ENCODE measurements around the gene SEC24D. TPM values are rescaled to one million over a fixed set of nuclear protein-coding genes. Genes with fewer than 3 reads are reported as not detected.
"Not testable (repeated sequence)": the region's sequence is repeated elsewhere in the genome, so short reads cannot be mapped to it uniquely, and the experiment has no call there.

The SEC24D gene
- total RNA-seq, 4 donors from 2014 or later = 47.4 to 54.9 (median 52.8) TPM

DNA sequence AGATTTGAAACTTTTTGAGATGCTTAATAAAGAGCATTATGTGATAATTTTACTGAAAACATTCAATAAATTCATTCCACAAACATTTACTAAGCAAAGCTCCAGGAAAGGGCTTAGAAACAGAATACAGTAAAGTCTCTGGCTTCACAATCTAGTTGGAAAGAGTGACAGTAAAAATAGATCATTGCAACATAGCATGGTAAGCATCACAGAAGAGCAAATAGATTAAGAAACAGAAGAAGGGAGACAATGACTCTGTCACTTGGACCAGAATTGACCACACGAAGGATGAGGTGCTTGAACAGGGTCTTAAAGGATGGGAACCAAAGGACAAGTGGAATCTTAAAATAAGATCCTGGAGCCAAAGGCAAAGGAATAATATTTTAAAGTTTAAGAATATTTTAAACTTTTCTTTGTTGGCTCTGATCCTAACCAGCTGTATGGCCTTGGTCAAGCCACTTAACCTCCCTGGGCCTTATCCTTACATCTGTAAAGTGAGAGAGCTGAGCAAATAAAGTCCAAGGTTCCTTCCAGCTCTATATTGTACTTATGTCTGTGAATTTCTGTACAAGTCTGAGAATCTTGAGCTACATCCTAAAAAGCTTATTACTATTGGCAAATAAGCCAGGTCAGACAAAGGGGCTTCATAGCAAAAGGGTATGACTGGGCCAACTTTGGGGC is 33.9 kb downstream of the SEC24D start:
- TF ChIP-seq CTCF (IDR thresholded peaks at IDR 0.05) = no peak
- ATAC-seq (ENCODE audit: low FRiP score) (no peak), DNase-seq (ENCODE audit: low spot score) (no peak)

DNA sequence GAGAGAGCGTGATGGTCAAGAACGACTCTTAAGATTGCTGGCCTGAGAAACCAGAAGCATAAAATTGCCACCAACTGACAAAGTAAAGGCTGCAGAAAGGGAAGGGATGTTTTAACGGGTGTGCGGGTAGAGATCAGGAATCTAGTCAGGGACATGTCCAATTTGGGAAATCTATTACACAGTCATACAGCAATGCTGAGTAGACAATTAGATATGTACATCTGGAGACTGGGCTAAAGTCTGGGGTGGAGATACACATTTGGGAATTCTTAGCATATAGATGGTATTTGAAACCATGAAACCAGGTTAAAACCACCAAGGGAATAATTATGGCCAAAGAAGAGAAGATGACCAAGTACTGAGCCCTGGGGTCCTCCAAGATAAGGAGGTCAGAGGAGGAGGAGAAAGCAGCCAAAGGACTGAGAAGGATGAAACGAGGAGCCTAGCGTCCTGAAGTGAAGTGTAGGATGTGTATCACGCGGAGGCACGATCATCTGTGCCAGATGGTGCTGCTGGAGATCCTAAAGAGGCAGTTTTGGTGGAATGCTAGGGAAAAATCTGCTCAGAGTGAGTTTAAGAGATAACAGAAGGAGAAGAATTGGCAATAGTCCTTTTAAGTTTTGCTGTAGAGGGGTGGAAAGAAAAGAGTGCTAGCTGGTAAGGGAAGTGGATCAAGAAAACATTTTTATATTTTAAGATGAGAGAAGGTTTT is 36.5 kb downstream of the SEC24D start:
- TF ChIP-seq CTCF (IDR thresholded peaks at IDR 0.05) = no peak
- DNase-seq (ENCODE audit: low spot score) (no peak), ATAC-seq (ENCODE audit: low FRiP score) (no peak)

DNA sequence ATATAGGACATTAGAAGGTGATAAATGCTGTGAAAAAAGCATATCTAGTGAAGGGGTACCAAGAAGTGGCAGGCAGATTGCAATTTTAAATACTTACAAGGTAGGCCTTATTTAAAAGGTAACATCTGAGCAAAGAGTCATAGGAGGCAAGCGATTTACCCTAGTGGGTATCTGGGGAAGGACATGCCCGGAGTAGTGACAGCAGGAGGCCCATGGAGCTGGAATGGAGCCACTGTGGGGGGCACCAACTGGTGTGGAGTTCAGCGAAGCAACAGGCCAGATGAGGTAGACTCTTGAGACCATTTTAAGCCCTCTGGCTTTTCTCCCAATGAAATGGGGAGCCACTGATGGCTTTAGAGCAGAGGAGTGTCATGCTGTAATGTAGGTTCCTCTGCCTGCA is 37.3 kb downstream of the SEC24D start:
- ATAC-seq (ENCODE audit: low FRiP score) = no peak
- TF ChIP-seq CTCF (IDR thresholded peaks at IDR 0.05) = no peak
- no peak for DNase-seq (ENCODE audit: low spot score)

GRCh38 chr4:118797558-118798142 is 38.3 kb downstream of the SEC24D start:
- no peak for ATAC-seq (ENCODE audit: low FRiP score)
- TF ChIP-seq CTCF (IDR thresholded peaks at IDR 0.05) = no peak
- no peak for DNase-seq (ENCODE audit: low spot score)

GRCh38 chr4:118791690-118792446 is 44.1 kb downstream of the SEC24D start:
- not testable (repeated sequence) for DNase-seq (ENCODE audit: low spot score); ATAC-seq (ENCODE audit: low FRiP score)

- no peak for DNase-seq (ENCODE audit: low spot score)
- no peak for TF ChIP-seq CTCF (IDR thresholded peaks at IDR 0.05)
- no peak for ATAC-seq (ENCODE audit: low FRiP score)
Observed at GRCh38 chr4:118790544-118790943, 45.4 kb downstream of the SEC24D start.

DNA sequence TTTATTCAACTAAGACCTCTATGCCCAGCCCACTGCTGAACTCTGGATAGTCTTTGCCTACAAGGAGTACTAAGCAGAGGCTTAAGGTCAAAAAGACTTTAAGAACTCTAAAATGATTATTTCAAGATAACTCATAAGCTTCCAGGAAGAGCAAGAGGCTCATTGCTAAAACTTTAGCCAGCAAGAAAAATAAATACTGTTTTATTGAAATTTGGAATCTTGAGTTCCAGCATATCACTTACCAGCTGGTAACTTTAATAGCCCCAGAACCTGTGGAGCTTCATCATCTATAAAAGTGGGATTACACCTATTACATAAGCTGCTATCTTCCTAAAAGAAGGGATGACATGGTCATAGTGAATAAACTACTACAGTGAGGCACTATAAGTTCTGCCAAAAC is 47.0 kb downstream of the SEC24D start:
- DNase-seq (ENCODE audit: low spot score) (no peak), ATAC-seq (ENCODE audit: low FRiP score) (no peak)
- no peak for TF ChIP-seq CTCF (IDR thresholded peaks at IDR 0.05)
